ENCODE results near the gene ZFYVE28. TPM values are rescaled to one million over a fixed set of nuclear protein-coding genes. Genes with fewer than 3 reads are reported as not detected.
A peak's percentile ranks its signal among the peaks of the same experiment; 100 is the strongest.
"Not testable (repeated sequence)": the region's sequence is repeated elsewhere in the genome, so short reads cannot be mapped to it uniquely, and the experiment has no call there.

Gene ZFYVE28
- total RNA-seq, 2 donors from 2014 or later, result 13.8 to 25.6 TPM

DNA sequence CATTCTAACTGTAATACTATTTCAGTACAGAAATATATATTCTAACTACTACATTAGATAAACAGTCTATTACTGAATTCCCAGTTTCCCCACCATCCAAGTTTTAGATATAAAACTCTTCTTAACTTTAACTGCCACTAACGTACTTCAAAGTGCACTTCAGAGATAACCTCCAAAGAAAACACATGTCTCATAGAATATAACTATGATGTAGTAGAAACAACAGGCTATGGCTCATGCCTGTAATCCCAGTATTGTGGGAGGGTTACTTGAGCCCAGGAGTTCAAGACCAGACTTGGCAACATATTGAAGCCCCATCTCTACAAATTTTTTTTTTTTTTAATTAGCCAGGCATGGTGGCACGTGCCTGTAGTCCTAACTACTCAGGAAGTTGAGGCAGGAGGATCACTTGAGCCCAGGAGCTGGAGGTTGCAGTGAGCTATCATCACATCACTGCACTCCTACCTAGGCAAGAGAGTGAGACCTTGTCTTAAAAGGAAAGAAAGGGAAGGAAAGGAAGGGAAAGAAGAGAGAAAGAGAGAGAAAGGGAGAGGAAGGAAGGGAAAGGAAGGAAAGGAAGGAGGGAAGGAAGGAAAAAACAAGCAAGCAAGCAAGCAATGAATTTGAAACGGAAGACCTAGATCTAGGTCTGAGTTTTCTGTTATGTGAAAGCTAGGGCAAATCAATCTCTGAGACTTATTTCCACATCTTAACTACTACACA, 181.3 kb downstream of the ZFYVE28 start:
- Mint-ChIP-seq H3K9me3 (no peaks in the 10 kb centered on the region), H3K4me3 (peak overlapping the region; percentile 48), H3K27ac (peak overlapping the region in 1 of 2 donors; percentile 63), H3K27me3 (no peaks in the 10 kb centered on the region), H3K4me1 (ENCODE audit: low read depth in 2 of 2) (peaks cover 38 to 49% of the 10 kb centered on the region in 2 donors), H3K36me3 (peaks cover 32% of the 10 kb centered on the region)
- DNase-seq (ENCODE audit: low spot score), result no peak
- no peak for ATAC-seq

DNA sequence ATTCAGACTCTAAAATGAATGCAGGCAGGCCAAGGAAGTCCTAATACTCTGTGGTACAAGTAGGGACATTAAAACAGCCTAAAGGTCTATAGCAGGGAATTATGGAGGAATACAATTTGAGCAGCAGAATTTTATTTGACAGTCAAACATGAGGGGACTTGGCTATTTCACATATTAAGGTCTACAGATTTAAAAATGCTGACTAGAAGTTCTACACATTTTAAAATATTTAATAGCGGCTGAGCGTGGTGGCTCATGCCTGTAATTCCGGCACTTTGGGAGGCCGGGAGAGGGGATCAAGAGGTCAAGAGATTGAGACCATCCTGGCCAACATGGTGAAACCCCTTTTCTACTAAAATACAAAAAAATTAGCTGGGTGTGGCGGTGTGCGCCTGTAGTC, 187.4 kb downstream of the ZFYVE28 start:
- DNase-seq (ENCODE audit: low spot score) (no peak), ATAC-seq (no peak)
- Mint-ChIP-seq H3K9me3 (no peaks in the 10 kb centered on the region), H3K36me3 (peaks cover 11% of the 10 kb centered on the region), H3K4me1 (ENCODE audit: low read depth in 2 of 2) (peaks cover 6 to 9% of the 10 kb centered on the region in 2 donors), H3K27ac (no peak overlapping the region), H3K27me3 (no peaks in the 10 kb centered on the region), H3K4me3 (no peak overlapping the region)

DNA sequence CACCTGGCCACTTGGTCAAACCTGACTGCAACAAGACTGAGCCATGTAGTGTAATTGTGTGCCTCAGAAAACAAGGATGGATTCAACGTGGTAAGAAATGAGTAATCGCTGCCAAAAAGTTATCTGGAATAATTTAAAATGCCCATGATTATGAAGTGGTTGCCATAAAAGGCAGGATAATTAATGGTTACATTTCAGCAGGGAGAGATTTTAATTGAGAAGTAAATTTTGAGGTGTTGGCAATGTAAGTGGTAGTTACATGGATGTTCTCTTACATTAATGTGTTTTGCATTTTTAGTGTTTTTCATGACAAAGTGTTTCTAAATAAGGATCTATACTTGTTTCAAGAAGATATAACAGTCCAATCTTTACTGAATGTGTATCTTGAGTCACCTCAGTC, 192.2 kb downstream of the ZFYVE28 start:
- no peak overlapping the region for H3K4me3 Mint-ChIP-seq
- no peaks in the 10 kb centered on the region for H3K27me3 Mint-ChIP-seq
- ATAC-seq (no peak), DNase-seq (ENCODE audit: low spot score) (no peak)
- H3K4me1 Mint-ChIP-seq (ENCODE audit: low read depth in 2 of 2), result no peaks in the 10 kb centered on the region
- no peak overlapping the region for H3K27ac Mint-ChIP-seq
- no peaks in the 10 kb centered on the region for H3K36me3 Mint-ChIP-seq
- no peaks in the 10 kb centered on the region for H3K9me3 Mint-ChIP-seq

DNA sequence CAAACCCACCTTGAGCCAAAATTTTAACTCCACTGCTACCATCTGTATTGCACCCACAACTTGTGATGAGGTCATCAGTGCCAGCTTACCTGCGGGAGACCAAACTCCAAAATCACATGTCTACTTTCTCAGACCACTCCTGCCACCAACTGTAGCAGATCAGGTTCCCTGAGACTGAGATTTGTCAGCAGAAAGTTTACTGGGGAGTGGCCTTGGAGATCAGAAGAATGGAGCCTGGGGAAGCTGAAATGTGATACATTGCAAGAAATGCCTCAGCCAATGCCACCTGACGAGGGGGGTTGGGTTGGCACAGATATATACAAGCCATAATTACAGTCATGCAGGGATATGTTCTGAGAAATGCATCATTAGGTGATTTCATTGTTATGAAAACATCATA, 195.6 kb downstream of the ZFYVE28 start:
- Mint-ChIP-seq H3K27ac (no peak overlapping the region), H3K36me3 (no peaks in the 10 kb centered on the region), H3K4me3 (no peak overlapping the region), H3K27me3 (no peaks in the 10 kb centered on the region), H3K9me3 (no peaks in the 10 kb centered on the region), H3K4me1 (ENCODE audit: low read depth in 2 of 2) (peaks cover 0 to 5% of the 10 kb centered on the region in 2 donors)
- ATAC-seq (no peak), DNase-seq (ENCODE audit: low spot score) (no peak)

DNA sequence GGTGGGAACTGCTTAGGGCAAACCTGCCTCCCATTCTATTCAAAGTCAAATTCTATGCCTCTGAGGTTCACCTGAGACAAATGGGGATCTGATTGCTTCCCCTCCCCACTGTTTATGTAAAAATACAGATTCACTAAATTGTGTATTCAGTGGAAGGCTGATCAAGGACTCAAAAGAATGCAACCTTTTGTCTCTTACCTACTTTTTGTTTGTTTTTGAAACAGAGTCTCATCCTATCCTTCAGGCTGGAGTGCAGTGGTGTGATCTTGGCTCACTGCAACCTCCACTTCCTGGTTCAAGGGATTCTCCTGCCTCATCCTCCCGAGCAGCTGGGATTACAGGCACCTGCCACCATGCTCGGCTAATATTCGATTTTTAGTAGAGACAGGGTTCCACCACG, 197.1 kb downstream of the ZFYVE28 start:
- not testable (repeated sequence) for H3K9me3 Mint-ChIP-seq; DNase-seq (ENCODE audit: low spot score); H3K27ac Mint-ChIP-seq; H3K4me3 Mint-ChIP-seq; H3K27me3 Mint-ChIP-seq; H3K36me3 Mint-ChIP-seq; ATAC-seq; H3K4me1 Mint-ChIP-seq (ENCODE audit: low read depth in 2 of 2)

DNA sequence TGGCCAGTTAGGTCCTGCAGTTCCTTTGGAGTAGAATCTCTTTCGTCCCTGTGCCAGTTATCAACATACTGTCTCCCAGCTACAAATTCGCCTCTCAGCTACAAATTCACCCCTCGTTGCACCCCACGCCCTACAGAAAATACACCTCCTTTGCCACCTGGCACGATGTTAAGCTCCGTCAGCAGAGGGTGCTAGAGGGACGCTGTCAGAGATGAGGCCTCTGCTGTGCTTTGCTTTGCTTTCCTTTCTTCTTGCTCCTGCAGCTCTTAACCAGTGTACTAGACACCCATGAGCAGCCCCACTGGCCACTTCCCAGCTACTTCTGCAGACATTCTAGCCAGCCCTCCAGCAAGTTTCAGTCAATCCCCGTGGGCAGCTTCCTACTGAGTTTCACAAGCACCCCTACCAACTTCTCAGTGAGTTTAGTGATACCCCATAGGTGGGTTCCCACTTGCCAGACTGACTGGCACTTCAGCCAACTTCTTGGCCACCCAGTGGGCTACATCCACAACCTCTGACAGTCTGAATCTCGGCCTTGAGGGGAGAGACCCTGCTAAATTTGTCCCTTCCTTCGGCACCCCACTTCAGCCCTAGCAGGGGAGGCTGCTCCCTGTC, 198.3 kb downstream of the ZFYVE28 start:
- Mint-ChIP-seq H3K27me3 (peaks cover 0 to 3% of the 10 kb centered on the region in 2 donors), H3K36me3 (no peaks in the 10 kb centered on the region), H3K27ac (no peak overlapping the region), H3K9me3 (no peaks in the 10 kb centered on the region), H3K4me3 (no peak overlapping the region), H3K4me1 (ENCODE audit: low read depth in 2 of 2) (peaks cover 0 to 5% of the 10 kb centered on the region in 2 donors)
- DNase-seq (ENCODE audit: low spot score) (peak; percentile 76), ATAC-seq (peak; percentile 71 to 77)

Other genes starting within 250 kb of the ZFYVE28 start
- gene HAUS3, start 176.5 kb downstream of the ZFYVE28 start, total RNA-seq, result 10 to 100 TPM; 17.6 to 30.0 TPM
- 1 to 10 TPM; 3.8 to 6.1 TPM for gene POLN, start 176.5 kb downstream of the ZFYVE28 start, total RNA-seq
- 10 to 100 TPM; 13.9 to 14.5 TPM for gene MXD4, start 156.5 kb downstream of the ZFYVE28 start, total RNA-seq
- not detected for gene CFAP99, start 310 bp upstream of the ZFYVE28 start, total RNA-seq
- gene RNF4, start 50.5 kb upstream of the ZFYVE28 start, total RNA-seq, result 100 to 1,000 TPM; 112 to 136 TPM
- gene FAM193A, start 118.0 kb upstream of the ZFYVE28 start, total RNA-seq, result 10 to 100 TPM; 28.0 to 50.9 TPM

Measured in natural killer cell treated with Interleukin-12 subunit alpha and Interleukin-12 subunit beta and Interleukin-15 and Interleukin-18, amount 100 ng/mL, for 72 hours (primary cell).